Astrocyte (in vitro differentiated cells and primary cell): ENCODE data around the gene ZNF837.

ENCODE experiments used
- EZH2 ChIP-seq: IDR thresholded peaks from 2 replicates; pipeline ENCODE4 v1.6.1; 2012; ENCODE audit warnings: mild to moderate bottlenecking, low read length, inconsistent platforms; ENCODE audit not compliant: insufficient read depth
- TF ChIP-seq, protein P1 (sequence below): IDR thresholded peaks from 2 replicates; pipeline ENCODE4 v1.5.1; 2011; ENCODE audit warnings: low read depth, mild to moderate bottlenecking, inconsistent platforms, low read length, moderate library complexity; ENCODE audit not compliant: insufficient read depth

DNA sequence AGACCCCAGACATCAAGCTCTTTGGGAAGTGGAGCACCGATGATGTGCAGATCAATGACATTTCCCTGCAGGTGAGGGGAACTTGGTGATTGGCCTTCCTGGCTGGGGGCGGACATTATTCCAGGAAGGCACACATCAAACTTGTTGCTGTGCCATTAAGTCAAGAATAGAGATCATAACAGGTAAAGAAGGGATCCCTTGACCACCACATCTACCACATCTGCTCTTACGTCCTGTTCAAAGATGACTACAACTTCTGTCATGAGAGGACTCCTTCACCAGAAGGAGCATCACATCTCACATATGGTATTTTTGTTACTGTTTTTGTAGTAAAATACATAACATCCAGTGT lies 7.3 kb upstream of the ZNF837 start:
- TF ChIP-seq, protein P1, sequence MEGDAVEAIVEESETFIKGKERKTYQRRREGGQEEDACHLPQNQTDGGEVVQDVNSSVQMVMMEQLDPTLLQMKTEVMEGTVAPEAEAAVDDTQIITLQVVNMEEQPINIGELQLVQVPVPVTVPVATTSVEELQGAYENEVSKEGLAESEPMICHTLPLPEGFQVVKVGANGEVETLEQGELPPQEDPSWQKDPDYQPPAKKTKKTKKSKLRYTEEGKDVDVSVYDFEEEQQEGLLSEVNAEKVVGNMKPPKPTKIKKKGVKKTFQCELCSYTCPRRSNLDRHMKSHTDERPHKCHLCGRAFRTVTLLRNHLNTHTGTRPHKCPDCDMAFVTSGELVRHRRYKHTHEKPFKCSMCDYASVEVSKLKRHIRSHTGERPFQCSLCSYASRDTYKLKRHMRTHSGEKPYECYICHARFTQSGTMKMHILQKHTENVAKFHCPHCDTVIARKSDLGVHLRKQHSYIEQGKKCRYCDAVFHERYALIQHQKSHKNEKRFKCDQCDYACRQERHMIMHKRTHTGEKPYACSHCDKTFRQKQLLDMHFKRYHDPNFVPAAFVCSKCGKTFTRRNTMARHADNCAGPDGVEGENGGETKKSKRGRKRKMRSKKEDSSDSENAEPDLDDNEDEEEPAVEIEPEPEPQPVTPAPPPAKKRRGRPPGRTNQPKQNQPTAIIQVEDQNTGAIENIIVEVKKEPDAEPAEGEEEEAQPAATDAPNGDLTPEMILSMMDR: no peak
- TF ChIP-seq EZH2: no peak
